Measurements from ENCODE around the gene FARP2.

- TF ChIP-seq CTCF (IDR thresholded peaks at IDR 0.05) (peak; percentile 31), YY1 (IDR thresholded peaks at IDR 0.05; ENCODE audit: low read depth) (no peak), NRF1 (IDR thresholded peaks at IDR 0.05; ENCODE audit: low read depth, low read length) (no peak), RAD21 (IDR thresholded peaks at IDR 0.05; ENCODE audit: low read length) (peak; percentile 52), GABPA (IDR thresholded peaks at IDR 0.05; ENCODE audit: low read depth) (no peak), EZH2phosphoT487 (IDR thresholded peaks at IDR 0.05; ENCODE audit: borderline replicate concordance, low read depth) (no peak), RCOR1 (IDR thresholded peaks at IDR 0.05; ENCODE audit: low read length) (no peak), RFX5 (IDR thresholded peaks at IDR 0.05; ENCODE audit: low read length) (no peak), TCF12 (IDR thresholded peaks at IDR 0.05) (no peak), FOXJ3 (CRISPR knock-in tag; IDR thresholded peaks at IDR 0.05) (no peak), FOXM1 (IDR thresholded peaks at IDR 0.05; ENCODE audit: low read depth) (no peak), IRF3 (IDR thresholded peaks at IDR 0.05; ENCODE audit: low read depth, low read length) (no peak), USF2 (IDR thresholded peaks at IDR 0.05; ENCODE audit: borderline replicate concordance, low read depth, low read length) (no peak)
Measured at GRCh38 chr2:241391892-241392665, 36.0 kb downstream of the FARP2 start.
